HepG2 (cell line): ENCODE results near the gene SPIRE1. TPM values are rescaled to one million over a fixed set of nuclear protein-coding genes. Genes with fewer than 3 reads are reported as not detected.

ENCODE experiments used
- ATAC-seq: fragments of 200-7000 bp; cut with Tn5 transposase; 3 replicates; pipeline ENCODE4 v1.9.1; 2020; ENCODE audit warnings: mild to moderate bottlenecking, moderate library complexity
- BruUV-seq: library from RNA; stranded (reverse); fragments of 400-500 nt; replicated peaks from 2 replicates; lab custom pipeline; 2021; lab: Mats Ljungman, UMichigan
- CTCF ChIA-PET: fragments of 300-600 bp; formaldehyde crosslinking; extraction: SDS; loops from one replicate; lab custom pipeline; 2021; ENCODE audit warnings: low total read pairs, inconsistent platforms, low intra/inter-chr PET ratio; lab: Yijun Ruan, JAX
- POLR2A ChIA-PET: fragments of 350-600 bp; sonication (Branson Sonifier 250); formaldehyde crosslinking; loops from one replicate; lab custom pipeline; 2020; ENCODE audit warnings: antibody characterized with exemption, inconsistent platforms; lab: Yijun Ruan, JAX
- DNase-seq: peaks from one replicate; pipeline ENCODE4 v3.0.0-alpha.2; 2015; ENCODE audit warnings: low spot score
- FAIRE-seq: peaks from 3 replicates; lab custom pipeline; 2011; peaks lifted over from hg19 to GRCh38; lab: Jason Lieb, UNC
- H2AFZ ChIP-seq: one replicate; pipeline ENCODE4 v1.6.1; 2011; ENCODE audit warnings: low read length, inconsistent platforms
- H3K27ac ChIP-seq: fragments of 300-600 bp; 3 replicates; pipeline ENCODE4 v1.8.0; 2011; ENCODE audit warnings: mixed run types, mild to moderate bottlenecking, mixed read lengths, low read length, inconsistent platforms; ENCODE audit not compliant: insufficient read depth; ENCODE audit errors: extremely low read length
- H3K27me3 ChIP-seq, 2 experiments: fragments of 200-600 bp in 1 of 2; 2 replicates in 1 of 2; 3 replicates in 1 of 2; pipeline versions ENCODE4 v1.6.0 to v1.8.0; 2011; ENCODE audit warnings: low read length in 2 of 2, mild to moderate bottlenecking in 2 of 2, moderate library complexity in 2 of 2, inconsistent platforms in 1 of 2; ENCODE audit not compliant: insufficient read depth in 2 of 2, control insufficient read depth in 1 of 2
- H3K36me3 ChIP-seq, 2 experiments: fragments of 200-600 bp in 1 of 2; replicated peaks in 1 of 2; 2 replicates in 1 of 2; 3 replicates in 1 of 2; pipeline versions ENCODE4 v1.5.1 to v1.8.0; 2011; ENCODE audit warnings: low read length in 2 of 2, inconsistent platforms in 1 of 2; ENCODE audit not compliant: insufficient read depth in 2 of 2, control insufficient read depth in 1 of 2
- H3K4me1 ChIP-seq: 2 replicates; pipeline ENCODE4 v1.5.1; 2012; ENCODE audit warnings: low read length, inconsistent platforms; ENCODE audit not compliant: insufficient read depth
- H3K4me2 ChIP-seq: 2 replicates; pipeline ENCODE4 v1.6.0; 2011; ENCODE audit warnings: low read depth, low read length, inconsistent platforms
- H3K4me3 ChIP-seq, 3 experiments: fragments of 200-600 bp in 1 of 3; sonication (generic), shearing (Covaris generic) in 1 of 3; replicated peaks in 1 of 3; 2 replicates each; pipeline ENCODE4 v1.5.1; 2011 to 2016; ENCODE audit warnings: low read length in 3 of 3, inconsistent platforms in 2 of 3, low read depth in 2 of 3, mild to moderate bottlenecking in 2 of 3, control low read depth in 1 of 3, mixed read lengths in 1 of 3; ENCODE audit not compliant: insufficient read depth in 1 of 3
- H3K79me2 ChIP-seq: one replicate; pipeline ENCODE4 v1.6.1; 2011; ENCODE audit warnings: low read length, inconsistent platforms; ENCODE audit not compliant: insufficient read depth
- H3K9ac ChIP-seq: 2 replicates; pipeline ENCODE4 v1.6.0; 2011; ENCODE audit warnings: mild to moderate bottlenecking, low read depth, low read length, inconsistent platforms; ENCODE audit not compliant: insufficient read depth
- H3K9me3 ChIP-seq: 2 replicates; pipeline ENCODE4 v1.5.1; 2012; ENCODE audit warnings: mild to moderate bottlenecking, low read length
- H4K20me1 ChIP-seq: 2 replicates; pipeline ENCODE4 v1.6.0; 2011; ENCODE audit warnings: inconsistent platforms, mild to moderate bottlenecking, low read length, moderate library complexity; ENCODE audit not compliant: insufficient read depth
- DPF2 ChIP-seq: sonication (generic); formaldehyde crosslinking; IDR thresholded peaks from 2 replicates; pipeline ENCODE4 v1.4.0; 2020; ENCODE audit warnings: mild to moderate bottlenecking, low read depth, missing genetic modification reagents, borderline replicate concordance
- FOSL2 ChIP-seq: sonication (generic); formaldehyde crosslinking; IDR thresholded peaks from 2 replicates; pipeline ENCODE4 v1.4.0; 2020; ENCODE audit warnings: missing genetic modification reagents
- HOXA5 ChIP-seq: sonication (generic); formaldehyde crosslinking; IDR thresholded peaks from 2 replicates; pipeline ENCODE4 v1.4.0; 2020; ENCODE audit warnings: missing genetic modification reagents
- RERE ChIP-seq: IDR thresholded peaks from 2 replicates; pipeline ENCODE4 v1.6.1; 2016; ENCODE audit warnings: low read depth, missing genetic modification reagents, missing compliant biosample characterization
- SNAPC2 ChIP-seq: sonication (generic); formaldehyde crosslinking; IDR thresholded peaks from 2 replicates; pipeline ENCODE4 v1.8.1; 2022; ENCODE audit warnings: mild to moderate bottlenecking, missing genetic modification reagents
- SOX5 ChIP-seq: IDR thresholded peaks from 2 replicates; pipeline ENCODE4 v1.6.1; 2016; ENCODE audit warnings: borderline replicate concordance
- STAG1 ChIP-seq: sonication (generic); formaldehyde crosslinking; IDR thresholded peaks from 2 replicates; pipeline ENCODE4 v1.4.0; 2020; ENCODE audit warnings: missing genetic modification reagents
- TBX3 ChIP-seq: fragments of 450-650 bp; IDR thresholded peaks from 2 replicates; pipeline ENCODE4 v1.6.1; 2017; ENCODE audit warnings: antibody characterized with exemption, mild to moderate bottlenecking, inconsistent platforms, borderline replicate concordance
- ZNF607 ChIP-seq: sonication (generic); formaldehyde crosslinking; IDR thresholded peaks from 2 replicates; pipeline ENCODE4 v1.5.1; 2020; ENCODE audit warnings: missing genetic modification reagents, mild to moderate bottlenecking, borderline replicate concordance
- ZNF614 ChIP-seq: IDR thresholded peaks from 2 replicates; pipeline ENCODE4 v1.6.1; 2018; ENCODE audit warnings: missing biosample characterization, missing genetic modification reagents, inconsistent platforms, borderline replicate concordance
- WGBS: methylation state at CpG from one replicate; pipeline ENCODE4 v1.1.6; 2017; ENCODE audit warnings: low lambda C conversion rate; 5-methylcytosine and 5-hydroxymethylcytosine counted together
- in situ Hi-C: cut with HindIII; loops from 2 replicates; pipeline ENCODE4 v1.10.0; 2017; ENCODE audit warnings: low pct_unique_long_range_greater_than_20kb; ENCODE audit not compliant: extremely low pct_ligation_motif_present
- intact Hi-C: fragments of 100-400 bp; cut with micrococcal nuclease; formaldehyde crosslinking; loops from one replicate; pipeline ENCODE4 v1.10.0; 2022; ENCODE audit not compliant: unreplicated experiment
- polyA plus RNA-seq, 8 experiments: library from polyadenylated mRNA; depleted of rRNA in 3 of 8; stranded (reverse) in 7 of 8; unstranded in 1 of 8; fragments of >200 nt; fragmentation: Illumina TruSeq in 4 of 8; extraction: Trizol in 4 of 8; gene quantifications; 2 replicates each; pipeline versions ENCODE4 v1.2.1 to v1.2.3, GENCODE V29; 2011 to 2016; ENCODE audit warnings: low read depth in 4 of 8, missing spikeins in 1 of 8, mixed read lengths in 1 of 8; ENCODE audit not compliant: insufficient read depth in 1 of 8
- total RNA-seq, 5 experiments: library from RNA; depleted of rRNA; stranded (reverse); fragments of >200 nt; fragmentation: Illumina TruSeq; extraction: Trizol; gene quantifications; 2 replicates each; pipeline ENCODE4 v1.2.3, GENCODE V29; 2016; ENCODE audit warnings: low read depth in 1 of 5
- TF ChIP-seq, protein P1 (sequence below): sonication (generic); formaldehyde crosslinking; IDR thresholded peaks from 2 replicates; pipeline ENCODE4 v1.8.0; 2022; ENCODE audit warnings: mild to moderate bottlenecking, missing genetic modification reagents, borderline replicate concordance

SPIRE1 gene
- total and polyA plus RNA-seq, 2 of the 13 experiments (the other 11 are each of a cell fraction or from before 2014, with no cell fraction given) = 9.9 to 21.3 TPM

- FAIRE-seq (no peak), ATAC-seq (no peak), DNase-seq (no peak)
- H3K9ac ChIP-seq = no peak overlapping the region
- ChIA-PET POLR2A (no interaction called here), CTCF (interaction anchor here (1.1 kb wide), 1 partner anchor 90 kb away, joined by 3 read pairs; no protein-coding TSS in a partner anchor)
- no TSS peak for BruUV-seq
- intact Hi-C loops = no loop called here
- H3K36me3 ChIP-seq = no peaks in the 10 kb centered on the region
- no peak overlapping the region for H3K4me3 ChIP-seq
- in situ Hi-C loops = no loop called here
- no peak overlapping the region for H3K27ac ChIP-seq
- no peaks in the 10 kb centered on the region for H4K20me1 ChIP-seq
- WGBS = over 99% methylated on average over 7 of the region's 7 CpGs
- no peak overlapping the region for H3K4me2 ChIP-seq
- no peaks in the 10 kb centered on the region for H3K27me3 ChIP-seq
- TF ChIP-seq ZNF607 (CRISPR knock-in tag) (no peak), ZNF614 (CRISPR knock-in tag) (no peak), HOXA5 (no peak), STAG1 (CRISPR knock-in tag) (no peak), DPF2 (CRISPR knock-in tag) (no peak), FOSL2 (no peak), SOX5 (CRISPR knock-in tag) (no peak), SNAPC2 (no peak), RERE (no peak), TBX3 (no peak)
- TF ChIP-seq, protein P1, sequence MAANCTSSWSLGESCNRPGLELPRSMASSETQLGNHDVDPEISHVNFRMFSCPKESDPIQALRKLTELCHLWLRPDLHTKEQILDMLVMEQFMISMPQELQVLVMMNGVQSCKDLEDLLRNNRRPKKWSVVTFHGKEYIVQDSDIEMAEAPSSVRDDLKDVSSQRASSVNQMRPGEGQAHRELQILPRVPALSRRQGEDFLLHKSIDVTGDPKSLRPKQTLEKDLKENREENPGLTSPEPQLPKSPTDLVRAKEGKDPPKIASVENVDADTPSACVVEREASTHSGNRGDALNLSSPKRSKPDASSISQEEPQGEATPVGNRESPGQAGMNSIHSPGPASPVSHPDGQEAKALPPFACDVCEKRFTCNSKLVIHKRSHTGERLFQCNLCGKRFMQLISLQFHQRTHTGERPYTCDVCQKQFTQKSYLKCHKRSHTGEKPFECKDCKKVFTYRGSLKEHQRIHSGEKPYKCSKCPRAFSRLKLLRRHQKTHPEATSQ = no peak
- H3K79me2 ChIP-seq = no peaks in the 10 kb centered on the region
- H3K9me3 ChIP-seq = no peaks in the 10 kb centered on the region
- no peaks in the 10 kb centered on the region for H3K4me1 ChIP-seq
- no peak overlapping the region for H2AFZ ChIP-seq
These were observed 27.8 kb downstream of the SPIRE1 start for GRCh38 chr18:12630136-12630535.
